Measurements from ENCODE around the gene KCNJ8. TPM values are rescaled to one million over a fixed set of nuclear protein-coding genes. Genes with fewer than 3 reads are reported as not detected.
"Not testable (repeated sequence)": the region's sequence is repeated elsewhere in the genome, so short reads cannot be mapped to it uniquely, and the experiment has no call there.

The KCNJ8 gene
- total RNA-seq (2014; rRNA removed; shearing (Covaris generic)) = 2.7 and 2.9 TPM in 2 replicates
- 3.4 and 4.6 TPM in 2 replicates for polyA plus RNA-seq (2014; cell fraction: nucleus; rRNA removed)

DNA sequence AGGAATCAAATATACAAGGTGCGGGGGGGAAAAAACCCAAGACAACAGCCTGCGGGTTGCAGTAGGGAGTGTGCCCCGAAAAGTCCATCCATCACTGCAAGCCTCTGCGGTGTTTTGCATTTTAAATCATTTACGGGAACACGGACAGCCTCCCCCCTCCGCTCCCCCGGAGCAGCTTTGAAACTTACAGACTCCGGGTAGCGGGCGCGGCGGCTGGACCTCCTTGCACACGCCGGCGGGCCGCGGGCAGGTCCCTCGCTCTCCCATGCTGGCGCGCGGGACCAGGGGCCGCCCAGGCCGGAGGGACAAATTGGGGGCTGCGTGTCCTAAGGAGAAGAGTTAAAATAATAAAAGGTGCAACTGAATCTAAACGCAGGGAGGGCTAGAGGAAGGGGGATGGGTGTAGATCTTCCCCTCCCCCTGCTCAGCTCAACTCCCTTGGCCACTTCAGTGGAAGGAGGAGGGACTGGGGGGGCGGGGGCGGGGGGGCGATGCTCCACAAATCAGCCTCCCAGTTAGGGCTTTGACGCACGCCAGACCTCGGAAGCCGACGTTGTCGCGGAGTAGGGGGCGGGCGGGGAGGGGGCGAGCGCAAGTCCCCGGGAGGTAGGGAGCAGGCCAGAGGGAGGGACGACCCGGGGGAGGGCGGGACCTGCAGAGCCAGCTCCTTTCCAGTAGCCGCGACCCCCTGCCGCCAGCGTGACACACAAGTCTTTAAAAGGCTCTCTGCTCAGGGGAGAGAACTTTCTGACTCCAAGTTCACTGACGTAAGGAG lies at the start of gene KCNJ8:
Gene KCNJ8, minus strand, starts transcription at position 349 of the 775 bp plus-strand sequence. CDS start 1,090 bp downstream, outside the sequence.
- no peak for DNase-seq (ENCODE audit: extremely low read depth, low read depth)

- no peak for DNase-seq (ENCODE audit: extremely low read depth, low read depth)
Observed at GRCh38 chr12:21823581-21823980, 49.1 kb upstream of the KCNJ8 start.

GRCh38 chr12:21819678-21820077 lies 45.2 kb upstream of the KCNJ8 start:
- DNase-seq (ENCODE audit: extremely low read depth, low read depth) = no peak

GRCh38 chr12:21819236-21819635 lies 44.7 kb upstream of the KCNJ8 start:
- DNase-seq (ENCODE audit: extremely low read depth, low read depth) = peak; percentile 56

DNA sequence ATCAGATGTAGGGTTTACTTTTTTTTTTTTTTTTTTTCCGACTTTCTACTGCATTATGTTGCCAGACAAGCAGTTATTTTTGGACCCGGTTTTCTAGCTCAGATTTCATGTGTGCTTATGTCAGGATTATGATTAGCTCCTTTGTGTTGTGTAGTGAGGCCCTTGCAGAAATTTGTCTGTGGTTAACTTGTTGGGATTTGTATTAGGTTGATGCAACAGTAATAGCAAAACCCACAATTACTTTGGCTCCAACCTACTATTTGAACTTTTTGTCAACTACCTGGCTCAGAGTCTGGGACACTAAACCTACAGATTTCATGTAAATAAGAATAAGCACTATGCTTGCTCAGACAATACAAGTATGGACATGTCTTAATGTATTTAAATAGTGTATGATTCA lies 44.1 kb upstream of the KCNJ8 start:
- DNase-seq (ENCODE audit: extremely low read depth, low read depth) = peak; percentile 14

DNA sequence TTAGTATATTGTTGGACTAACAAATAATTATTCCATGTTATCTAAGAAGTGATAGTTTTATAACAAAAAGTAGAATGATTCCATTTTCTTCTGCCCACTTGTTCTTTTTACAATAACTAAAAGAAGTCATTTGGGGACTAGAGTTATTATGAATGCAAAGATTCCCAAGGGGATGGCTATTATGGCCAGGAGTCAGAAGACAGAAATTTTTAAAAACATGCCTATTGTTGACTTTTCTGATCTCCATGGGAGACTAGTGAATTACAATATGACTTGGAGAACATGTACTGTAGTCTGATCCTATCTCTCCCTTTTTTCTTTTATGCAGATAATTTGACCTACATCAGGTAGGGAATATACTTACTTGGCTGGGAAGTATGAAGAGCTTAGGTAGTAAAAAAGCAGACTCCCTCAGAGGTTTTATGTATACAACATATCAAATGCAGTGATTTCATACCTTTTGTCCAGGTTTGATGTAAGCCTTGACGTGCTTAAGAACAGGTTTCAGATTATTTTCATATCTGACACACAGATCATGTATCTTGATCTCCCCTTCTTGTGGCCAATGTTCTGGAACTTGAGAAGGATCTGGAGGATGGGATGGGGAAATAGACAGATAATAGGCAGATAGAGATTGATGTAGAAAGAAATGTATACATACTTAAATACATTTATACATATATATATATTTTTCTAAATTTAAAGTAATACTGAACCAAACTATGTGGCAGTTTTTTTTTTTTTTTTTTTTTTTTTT lies 41.0 kb upstream of the KCNJ8 start:
- no peak for DNase-seq (ENCODE audit: extremely low read depth, low read depth)

DNA sequence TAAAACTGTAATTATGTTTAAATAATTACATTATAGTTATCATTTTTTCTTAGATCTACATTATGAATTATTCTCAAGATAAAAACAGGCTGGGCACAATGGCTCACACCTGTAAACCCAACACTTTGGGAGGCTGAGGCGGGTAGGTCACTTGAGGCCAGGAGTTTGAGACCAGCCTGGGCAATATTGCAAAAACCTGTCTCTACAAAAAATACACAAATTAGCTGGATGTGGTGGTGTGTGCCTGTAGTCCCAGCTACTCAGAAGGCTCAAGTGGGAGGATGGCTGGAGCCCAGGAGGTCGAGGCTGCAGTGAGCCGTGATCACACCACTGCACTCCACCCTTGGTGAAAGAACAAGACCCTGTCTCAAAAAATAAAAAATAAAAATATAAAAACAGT lies 40.3 kb upstream of the KCNJ8 start:
- no peak for DNase-seq (ENCODE audit: extremely low read depth, low read depth)

DNA sequence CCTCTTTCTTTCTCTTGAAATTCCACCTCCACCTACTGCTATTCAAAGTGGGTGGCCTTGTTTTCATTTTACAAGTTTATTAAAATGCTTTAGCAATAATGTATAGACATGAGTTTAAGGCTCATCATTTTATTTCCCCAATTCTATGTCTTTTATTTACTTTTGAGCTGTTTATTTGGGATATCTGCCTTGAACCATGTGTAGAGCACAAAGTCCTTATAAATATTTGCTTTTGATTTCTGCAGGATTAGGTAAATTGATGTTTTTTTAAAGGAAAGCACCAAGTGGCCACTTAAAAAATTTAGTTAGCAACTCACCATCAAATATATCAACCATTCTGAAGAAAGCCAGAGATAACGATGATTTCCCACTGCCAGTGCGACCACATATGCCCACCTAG lies 39.8 kb upstream of the KCNJ8 start:
- DNase-seq (ENCODE audit: extremely low read depth, low read depth) = no peak

- DNase-seq (ENCODE audit: extremely low read depth, low read depth) = no peak
Observed at GRCh38 chr12:21813751-21814150, 39.2 kb upstream of the KCNJ8 start.

DNA sequence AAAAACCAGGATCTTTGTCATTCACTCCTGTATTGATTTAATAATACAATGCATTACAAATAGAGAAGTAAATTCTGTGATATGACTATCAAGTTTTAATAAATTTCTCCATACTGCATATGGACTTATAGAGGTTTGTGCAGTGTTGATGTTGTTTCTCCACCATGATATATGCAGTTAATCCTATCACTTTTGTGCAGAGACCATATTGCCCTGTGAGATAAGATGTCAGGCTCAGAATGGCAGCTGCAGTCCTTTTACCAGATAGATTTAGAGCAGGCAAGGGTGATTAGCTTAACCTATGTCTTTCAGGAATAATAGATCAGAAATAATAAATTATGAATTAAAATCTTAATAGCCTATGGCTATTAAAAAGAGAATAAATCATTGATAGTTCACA lies 38.6 kb upstream of the KCNJ8 start:
- no peak for DNase-seq (ENCODE audit: extremely low read depth, low read depth)

- DNase-seq (ENCODE audit: extremely low read depth, low read depth) = not testable (repeated sequence)
Observed at GRCh38 chr12:21812340-21812739, 37.8 kb upstream of the KCNJ8 start.

DNA sequence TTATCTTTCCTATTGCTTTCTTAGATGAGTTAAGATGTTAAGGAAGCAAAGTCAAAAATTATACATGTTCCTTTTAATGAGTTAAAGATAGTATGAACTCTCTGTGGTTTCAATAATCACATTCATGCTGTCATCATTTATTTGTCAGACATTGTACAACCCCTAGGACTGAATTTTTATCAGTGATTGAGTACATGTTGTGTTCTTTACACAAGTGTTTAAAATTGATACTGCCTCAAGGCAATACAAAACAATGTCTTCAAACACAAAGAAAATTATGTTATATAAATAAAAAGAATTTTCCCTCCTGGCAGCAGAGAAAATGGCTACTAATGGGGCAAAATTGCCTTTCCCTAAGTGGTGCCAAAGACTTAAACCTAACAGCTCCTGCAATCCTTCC lies 34.6 kb upstream of the KCNJ8 start:
- no peak for DNase-seq (ENCODE audit: extremely low read depth, low read depth)

DNA sequence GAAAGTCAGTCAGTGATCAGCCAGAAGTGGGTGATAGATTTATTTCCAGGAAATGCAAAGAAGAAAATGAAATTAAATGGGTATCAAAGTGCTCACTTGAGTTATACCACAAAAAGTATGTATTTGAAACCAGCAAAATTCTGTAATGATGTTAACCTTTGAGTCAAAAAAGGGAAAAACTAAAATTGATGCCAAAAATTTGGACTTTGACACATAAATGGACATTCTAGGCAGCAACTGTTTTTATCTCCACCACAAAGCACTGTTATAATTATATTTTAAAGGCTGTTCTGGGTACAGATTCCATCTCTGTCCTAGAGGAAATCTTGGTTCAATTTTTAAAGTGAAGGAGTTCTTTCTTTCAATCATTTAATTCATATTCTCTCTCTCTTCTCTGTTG lies 31.7 kb upstream of the KCNJ8 start:
- no peak for DNase-seq (ENCODE audit: extremely low read depth, low read depth)

DNA sequence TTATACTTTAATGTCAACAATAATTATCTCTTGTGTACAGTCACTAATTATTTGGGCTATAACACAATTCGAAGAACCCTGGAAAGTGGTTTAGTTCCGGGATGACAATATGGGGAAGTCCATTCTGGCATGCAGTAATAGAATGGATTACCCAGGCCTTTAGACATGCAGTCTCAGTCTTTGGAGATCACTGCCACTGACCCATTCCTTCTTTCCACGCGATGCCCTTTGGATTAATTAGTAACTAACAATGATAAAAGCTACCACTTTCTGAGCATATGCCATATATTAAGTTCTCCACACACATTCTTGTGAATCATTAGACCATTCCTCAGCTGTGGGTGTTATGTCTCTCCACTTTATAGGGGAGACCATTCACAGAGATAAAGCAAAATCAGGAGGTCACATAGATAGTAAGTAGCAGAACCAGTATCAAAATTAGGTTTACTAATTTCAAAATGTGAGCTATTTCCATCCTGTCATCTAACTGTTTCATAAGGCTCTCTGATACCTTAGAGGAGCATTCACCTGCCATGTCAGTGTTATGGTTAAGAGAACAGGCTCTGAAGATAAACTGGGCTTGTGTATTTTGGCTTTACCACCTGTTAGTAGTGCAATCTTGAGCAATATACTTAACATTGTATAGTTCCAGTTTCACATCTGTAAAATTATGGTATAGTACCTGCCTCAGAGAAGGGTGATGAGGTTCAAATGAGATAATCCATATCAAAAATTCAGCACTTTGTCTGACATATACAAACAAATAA lies 27.2 kb upstream of the KCNJ8 start:
- no peak for DNase-seq (ENCODE audit: extremely low read depth, low read depth)

DNA sequence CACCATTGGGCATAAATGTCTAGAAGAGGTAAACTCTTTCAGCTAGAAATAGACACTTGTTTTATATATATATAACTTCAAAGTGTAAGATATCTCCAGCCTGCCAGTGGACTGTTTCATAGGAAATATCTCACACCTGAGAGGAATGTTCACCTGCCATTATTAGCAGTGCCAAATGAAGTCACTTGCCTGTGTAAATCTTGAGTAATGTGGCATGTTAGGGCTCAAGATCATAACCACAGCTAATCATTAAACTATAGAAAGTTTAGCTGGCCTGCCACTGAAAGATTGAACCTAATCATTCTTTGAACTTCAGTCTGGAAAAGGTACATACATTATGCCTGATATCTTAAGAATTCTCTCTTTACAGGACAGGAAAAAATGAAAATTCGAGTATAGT lies 25.5 kb upstream of the KCNJ8 start:
- DNase-seq (ENCODE audit: extremely low read depth, low read depth) = no peak

DNA sequence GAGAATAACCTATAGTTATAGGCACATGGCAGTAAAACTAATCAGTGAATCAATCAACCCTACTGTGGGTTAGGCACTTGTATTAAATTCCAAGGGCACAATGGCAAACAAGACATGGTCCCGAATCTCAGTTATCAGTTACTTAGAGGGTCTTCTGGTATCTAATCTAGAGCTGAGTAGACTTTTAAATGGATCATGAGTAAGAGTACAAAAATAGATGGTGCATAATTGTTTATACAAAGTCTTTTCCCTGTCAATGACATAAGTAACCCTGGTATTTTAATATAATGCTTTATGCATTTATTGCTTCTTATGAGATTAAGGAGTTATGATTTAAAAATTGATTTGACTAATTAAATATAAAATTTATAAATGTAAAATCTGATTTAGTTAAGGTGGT lies 23.0 kb upstream of the KCNJ8 start:
- DNase-seq (ENCODE audit: extremely low read depth, low read depth) = no peak

DNA sequence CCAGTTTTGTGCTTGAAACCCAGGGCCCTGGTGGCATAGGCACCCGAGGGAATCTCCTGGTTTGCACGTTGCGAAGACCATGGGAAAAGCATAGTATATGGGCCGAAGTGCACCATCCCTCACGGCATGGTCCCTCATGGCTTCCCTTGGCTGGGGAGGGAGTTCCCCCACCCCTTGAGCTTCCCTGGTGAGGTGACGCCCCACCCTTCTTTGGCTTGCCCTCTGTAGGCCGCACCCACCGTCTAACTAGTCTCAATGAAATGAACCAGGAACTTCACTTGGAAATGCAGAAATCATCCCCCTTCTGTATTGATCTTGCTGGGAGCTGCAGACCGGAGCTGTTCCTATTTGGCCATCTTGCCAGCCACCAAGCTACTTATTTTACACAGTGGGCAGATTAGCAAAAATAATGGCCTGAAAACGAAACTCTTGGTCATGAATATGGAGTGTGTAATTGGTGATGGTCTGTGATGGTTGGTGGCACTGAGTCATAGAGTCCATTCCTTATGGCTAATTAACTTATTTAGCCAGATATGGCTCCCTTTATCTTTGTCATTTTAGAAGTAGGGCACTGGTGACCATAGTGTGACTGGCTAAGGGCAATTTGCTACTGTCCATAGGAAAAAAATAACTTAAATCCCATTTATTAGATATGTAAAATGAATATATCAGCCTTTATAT lies 21.3 kb upstream of the KCNJ8 start:
- DNase-seq (ENCODE audit: extremely low read depth, low read depth) = no peak

DNA sequence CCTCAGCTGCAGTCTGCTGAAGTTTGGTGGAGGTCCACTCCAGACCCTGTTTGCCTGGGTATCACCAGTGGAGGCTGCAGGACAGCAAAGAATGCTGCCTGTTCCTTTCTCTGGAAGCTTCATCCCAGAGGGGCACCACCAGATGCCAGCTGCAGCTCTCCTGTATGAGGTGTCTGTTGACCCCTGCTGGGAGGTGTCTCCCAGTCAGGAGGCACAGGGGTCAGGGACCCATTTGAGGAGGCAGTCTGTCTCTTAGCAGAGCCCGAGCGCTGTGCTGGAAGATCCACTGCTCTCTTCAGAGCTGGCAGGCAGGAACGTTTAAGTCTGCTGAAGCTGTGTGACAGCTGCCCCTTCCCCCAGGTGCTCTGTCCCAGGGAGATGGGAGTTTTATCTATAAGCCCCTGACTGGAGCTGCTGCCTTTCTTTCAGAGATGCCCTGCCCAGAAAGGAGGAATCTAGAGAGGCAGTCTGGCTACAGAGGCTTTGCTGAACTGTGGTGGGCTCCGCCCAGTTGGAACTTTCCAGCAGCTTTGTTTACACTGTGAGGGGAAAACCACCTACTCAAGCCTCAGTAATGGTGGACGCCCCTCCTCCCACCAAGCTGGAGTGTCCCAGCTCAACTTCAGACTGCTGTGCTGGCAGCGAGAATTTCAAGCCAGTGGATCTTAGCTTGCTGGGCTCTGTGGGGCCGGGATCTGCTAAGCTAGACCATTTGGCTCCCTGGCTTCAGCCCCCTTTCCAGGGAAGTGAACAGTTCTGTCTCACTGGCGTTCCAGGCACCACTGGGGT lies 20.5 kb upstream of the KCNJ8 start:
- not testable (repeated sequence) for DNase-seq (ENCODE audit: extremely low read depth, low read depth)

- not testable (repeated sequence) for DNase-seq (ENCODE audit: extremely low read depth, low read depth)
Observed at GRCh38 chr12:21789687-21790086, 15.2 kb upstream of the KCNJ8 start.

Data from NCI-H460 (cell line).